Pancreas (tissue), 10 donors: ENCODE measurements around the gene GLT8D2. TPM values are rescaled to one million over a fixed set of nuclear protein-coding genes. Genes with fewer than 3 reads are reported as not detected.

Experiments used
- ATAC-seq, 4 donors: fragments of 200-7000 bp; cut with Tn5 transposase; one replicate each; pipeline versions ENCODE4 v1.8.0 to v1.9.1; 2020; ENCODE audit warnings: mild to moderate bottlenecking in 4 of 4, moderate library complexity in 4 of 4
- DNase-seq, 6 donors: peaks; one replicate each; pipeline ENCODE4 v3.0.0-alpha.2; 2020
- FAIRE-seq: peaks from 2 replicates; lab custom pipeline; 2012; peaks lifted over from hg19 to GRCh38; lab: Jason Lieb, UNC
- H3K27ac ChIP-seq, 4 donors: fragments of 200-600 bp; sonication (generic); 1 replicate in 3 of 4; 2 replicates in 1 of 4; pipeline versions ENCODE4 v1.5.0 to v1.8.0; 2020
- H3K27me3 ChIP-seq, 4 donors: fragments of 200-600 bp; one replicate each; pipeline ENCODE4 v1.8.0; 2021
- H3K36me3 ChIP-seq, 3 donors: fragments of 200-600 bp; sonication (generic) in 1 of 3; one replicate each; pipeline versions ENCODE4 v1.5.0 to v1.8.0; 2020 to 2021
- H3K4me1 ChIP-seq, 3 donors: fragments of 200-600 bp; one replicate each; pipeline ENCODE4 v1.8.0; 2021
- H3K4me3 ChIP-seq, 4 donors: fragments of 200-600 bp; sonication (generic) in 2 of 4; one replicate each; pipeline versions ENCODE4 v1.5.0 to v1.8.0; 2020 to 2021
- H3K9me3 ChIP-seq, 4 donors: fragments of 200-600 bp; one replicate each; pipeline ENCODE4 v1.8.0; 2021
- WGBS, 2 donors: extraction: QIAGEN DNeasy Blood & Tissue Kit; methylation state at CpG; one replicate each; pipeline ENCODE4 v1.1.7; 2013; 5-methylcytosine and 5-hydroxymethylcytosine counted together
- intact Hi-C, 3 donors: fragments of 100-400 bp; cut with DNase I; formaldehyde crosslinking; loops; one replicate each; pipeline versions ENCODE4 v1.11.1 to v1.14.2; 2022
- polyA plus RNA-seq, 2 donors: library from polyadenylated mRNA; stranded (reverse); fragments of 200-250 nt; gene quantifications; one replicate each; pipeline ENCODE4 v1.2.3, GENCODE V29; 2013
- total RNA-seq, 6 donors: library from RNA; stranded (reverse); fragmentation: NEBNext Ultra II Directional in 4 of 6; extraction: Animal tissue kit (Norgen Biotek cat#: 25700) in 4 of 6; gene quantifications; one replicate each; pipeline versions ENCODE4 v1.2.1 to v1.2.4, GENCODE V29; 2021 to 2023
- TF ChIP-seq, protein P1 (sequence below), 4 donors: fragments of 200-600 bp; sonication (generic) in 3 of 4; IDR thresholded peaks; one replicate each; pipeline versions ENCODE4 v1.5.0 to v1.8.0; 2021; ENCODE audit warnings: antibody characterized with exemption in 4 of 4
- donor health status: healthy with polysubstance abuse.
- donor health status: DM: no; HTN: no; CAD: no; lungs with moderate emphysema.
- donor health status: DM: no; HTN: no; CAD: no.
- donor health status: control.
- donor health status: control.
- donor health status: Bipolar disorder and iron deficiency.
- donor health status: DM: yes; HTN: yes; CAD: no.
- donor health status: DM: no; HTN: no; CAD: no.
- donor health status: DM: no; HTN: no; CAD: no.
- donor health status: DM: yes; HTN: yes; CAD: no.

The GLT8D2 gene, protein sequence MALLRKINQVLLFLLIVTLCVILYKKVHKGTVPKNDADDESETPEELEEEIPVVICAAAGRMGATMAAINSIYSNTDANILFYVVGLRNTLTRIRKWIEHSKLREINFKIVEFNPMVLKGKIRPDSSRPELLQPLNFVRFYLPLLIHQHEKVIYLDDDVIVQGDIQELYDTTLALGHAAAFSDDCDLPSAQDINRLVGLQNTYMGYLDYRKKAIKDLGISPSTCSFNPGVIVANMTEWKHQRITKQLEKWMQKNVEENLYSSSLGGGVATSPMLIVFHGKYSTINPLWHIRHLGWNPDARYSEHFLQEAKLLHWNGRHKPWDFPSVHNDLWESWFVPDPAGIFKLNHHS
- total RNA-seq (1 to 10 TPM in 4 of 6 donors, under 1 TPM in 2; 0.32 to 5.3 (median 2.1) TPM), polyA plus RNA-seq (1 to 10 TPM; 2.2 to 4.1 TPM)

DNA sequence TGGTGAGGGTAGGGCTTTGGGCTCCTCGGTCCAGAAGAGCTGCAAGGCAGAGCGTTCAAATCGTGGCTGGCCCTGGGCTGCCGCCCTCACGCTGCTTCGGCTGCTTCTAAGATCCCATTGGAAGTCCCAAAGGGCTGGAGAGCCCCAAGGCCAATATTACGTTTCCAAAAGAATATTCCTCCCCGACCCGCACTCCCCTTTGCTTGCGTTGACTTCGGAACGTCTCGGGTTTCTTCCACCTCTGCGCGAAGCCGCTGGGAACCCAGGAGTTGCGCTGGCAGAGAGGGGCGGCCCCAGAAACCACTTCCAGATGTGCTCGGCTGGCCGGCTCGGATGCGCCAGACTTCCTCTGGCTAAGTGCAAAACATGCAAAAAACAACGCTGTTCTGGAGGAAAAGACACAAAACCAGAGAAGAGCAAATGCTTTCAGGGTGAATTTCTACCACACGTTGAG, at the start of gene GLT8D2:
TSS of gene GLT8D2 (minus strand) at position 285 of the 454 bp plus-strand sequence. CDS start 30,539 bp downstream, outside the sequence.
- no peaks in the 10 kb centered on the region for H3K27me3 ChIP-seq
- DNase-seq: peak in 4 of 6 donors; percentile 13 to 69 (median 42)
- H3K9me3 ChIP-seq: no peaks in the 10 kb centered on the region
- H3K36me3 ChIP-seq: no peaks in the 10 kb centered on the region
- H3K4me1 ChIP-seq: peaks cover 0 to 3% (median 0%) of the 10 kb centered on the region in 3 donors
- ATAC-seq: peak; percentile 64 to 82 (median 80)
- TF ChIP-seq, protein P1, sequence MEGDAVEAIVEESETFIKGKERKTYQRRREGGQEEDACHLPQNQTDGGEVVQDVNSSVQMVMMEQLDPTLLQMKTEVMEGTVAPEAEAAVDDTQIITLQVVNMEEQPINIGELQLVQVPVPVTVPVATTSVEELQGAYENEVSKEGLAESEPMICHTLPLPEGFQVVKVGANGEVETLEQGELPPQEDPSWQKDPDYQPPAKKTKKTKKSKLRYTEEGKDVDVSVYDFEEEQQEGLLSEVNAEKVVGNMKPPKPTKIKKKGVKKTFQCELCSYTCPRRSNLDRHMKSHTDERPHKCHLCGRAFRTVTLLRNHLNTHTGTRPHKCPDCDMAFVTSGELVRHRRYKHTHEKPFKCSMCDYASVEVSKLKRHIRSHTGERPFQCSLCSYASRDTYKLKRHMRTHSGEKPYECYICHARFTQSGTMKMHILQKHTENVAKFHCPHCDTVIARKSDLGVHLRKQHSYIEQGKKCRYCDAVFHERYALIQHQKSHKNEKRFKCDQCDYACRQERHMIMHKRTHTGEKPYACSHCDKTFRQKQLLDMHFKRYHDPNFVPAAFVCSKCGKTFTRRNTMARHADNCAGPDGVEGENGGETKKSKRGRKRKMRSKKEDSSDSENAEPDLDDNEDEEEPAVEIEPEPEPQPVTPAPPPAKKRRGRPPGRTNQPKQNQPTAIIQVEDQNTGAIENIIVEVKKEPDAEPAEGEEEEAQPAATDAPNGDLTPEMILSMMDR (IDR thresholded peaks at IDR 0.05): no peak
- peak within 1 kb of the TSS in 2 of 4 donors; percentile 20 to 41 for H3K4me3 ChIP-seq
- WGBS, 2 donors: 2% methylated on average over 24 of the region's 24 CpGs
- intact Hi-C loops: no loop called here
- H3K27ac ChIP-seq: peak within 1 kb of the TSS in 1 of 4 donors; percentile 2
- no peak for FAIRE-seq

DNA sequence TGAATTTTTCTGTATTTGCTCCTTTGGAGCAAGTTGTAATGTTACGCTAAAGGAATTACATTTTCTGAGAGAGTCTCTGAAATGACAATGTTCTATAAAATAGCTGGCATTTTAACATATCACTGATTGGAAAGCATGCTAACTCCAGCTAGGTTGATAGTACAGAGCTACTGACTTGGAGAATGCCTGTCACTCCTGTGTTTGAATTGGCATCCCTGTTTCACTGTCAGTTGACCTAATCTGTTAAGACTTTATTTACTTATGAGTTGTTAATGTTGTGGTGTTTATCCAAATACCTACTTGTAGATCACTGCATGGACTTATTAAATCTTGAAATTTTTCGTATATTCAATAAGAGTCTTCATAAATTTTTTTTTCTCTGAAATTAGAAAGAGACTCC, 48.0 kb upstream of the GLT8D2 start:
- DNase-seq (no peak), FAIRE-seq (no peak), ATAC-seq (no peak)
- no peak overlapping the region for H3K27ac ChIP-seq
- 94% methylated on average over 2 of the region's 2 CpGs for WGBS, 2 donors
- intact Hi-C loops: no loop called here
- peaks cover 0 to 40% (median 6%) of the 10 kb centered on the region in 3 donors for H3K36me3 ChIP-seq
- H3K4me1 ChIP-seq: no peaks in the 10 kb centered on the region
- no peak overlapping the region for H3K4me3 ChIP-seq
- TF ChIP-seq, protein P1 (IDR thresholded peaks at IDR 0.05): no peak
- H3K27me3 ChIP-seq: no peaks in the 10 kb centered on the region
- H3K9me3 ChIP-seq: no peaks in the 10 kb centered on the region

DNA sequence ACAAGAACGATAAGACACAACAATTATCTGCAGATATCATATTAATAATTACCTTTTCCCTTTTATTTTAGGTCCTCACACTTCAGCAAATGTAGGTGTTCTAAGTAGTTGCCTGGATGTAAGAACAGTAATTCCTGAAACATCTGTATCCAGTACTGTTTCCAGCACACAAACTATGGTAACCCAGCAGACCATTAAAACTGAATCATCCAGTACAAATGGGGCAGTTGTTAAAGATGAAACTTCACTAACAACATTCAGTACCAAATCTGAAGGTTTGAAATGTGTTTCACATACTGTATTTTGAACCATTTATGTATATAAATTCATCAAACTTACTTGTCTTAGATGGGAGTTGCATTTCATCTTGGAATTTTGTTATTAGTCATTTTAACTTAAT, 45.3 kb upstream of the GLT8D2 start:
- Histone ChIP-seq H3K36me3 (peaks cover 0 to 40% (median 4%) of the 10 kb centered on the region in 3 donors), H3K4me1 (no peaks in the 10 kb centered on the region), H3K9me3 (no peaks in the 10 kb centered on the region), H3K27me3 (no peaks in the 10 kb centered on the region), H3K27ac (no peak overlapping the region), H3K4me3 (no peak overlapping the region)
- TF ChIP-seq, protein P1 (IDR thresholded peaks at IDR 0.05): no peak
- no peak for DNase-seq
- intact Hi-C loops: no loop called here
- FAIRE-seq: no peak
- 41 to 45% methylated on average over 1 of the region's 1 CpG for WGBS, 2 donors
- no peak for ATAC-seq

DNA sequence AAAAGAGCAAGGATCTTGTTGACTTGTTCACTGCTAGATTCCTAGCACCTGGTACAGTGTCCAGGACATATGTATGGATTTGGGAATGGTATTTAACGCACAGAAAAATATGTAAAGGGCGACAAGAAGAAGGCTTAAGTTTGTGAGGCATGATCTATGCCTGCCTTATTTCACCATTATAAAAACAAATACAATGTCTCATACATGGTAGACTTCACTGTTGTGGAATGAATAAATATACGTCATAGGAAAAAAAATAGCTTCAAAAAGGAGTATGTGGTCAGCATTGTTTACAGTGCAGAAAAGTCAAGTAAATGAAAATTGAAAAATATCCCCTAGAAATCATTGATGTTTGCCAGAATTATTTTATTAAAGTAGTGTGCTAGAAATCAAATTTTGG, 44.3 kb upstream of the GLT8D2 start:
- 96 to 99% methylated on average over 3 of the region's 3 CpGs for WGBS, 2 donors
- no peak for FAIRE-seq
- no peak overlapping the region for H3K27ac ChIP-seq

More for the DNA sequence above, 44.3 kb upstream of the GLT8D2 start:
- no peak overlapping the region for H3K4me3 ChIP-seq
- H3K4me1 ChIP-seq: no peaks in the 10 kb centered on the region
- H3K36me3 ChIP-seq: peaks cover 0 to 41% (median 4%) of the 10 kb centered on the region in 3 donors
- ATAC-seq (no peak), DNase-seq (no peak)
- intact Hi-C loops: no loop called here
- TF ChIP-seq, protein P1 (IDR thresholded peaks at IDR 0.05): no peak
- H3K9me3 ChIP-seq: no peaks in the 10 kb centered on the region
- no peaks in the 10 kb centered on the region for H3K27me3 ChIP-seq
